H4 (cell line): ENCODE data around the gene GJB4. TPM values are rescaled to one million over a fixed set of nuclear protein-coding genes. Genes with fewer than 3 reads are reported as not detected.

Experiments used
- DNase-seq: peaks from one replicate; pipeline ENCODE4 v3.0.0-alpha.2; 2015; ENCODE audit warnings: low spot score
- total RNA-seq: library from RNA; depleted of rRNA; stranded (reverse); fragments of >200 nt; shearing (Covaris generic); gene quantifications from 2 replicates; pipeline ENCODE4 v1.2.3, GENCODE V29; 2014

GJB4 gene
- total RNA-seq, 1 experiment from 2014 or later: not detected

GRCh38 chr1:34777519-34778321 is 18.2 kb downstream of the GJB4 start:
- no peak for DNase-seq

- no peak for DNase-seq
Observed at GRCh38 chr1:34778381-34778780, 18.8 kb downstream of the GJB4 start.

GRCh38 chr1:34779005-34779404 is 19.5 kb downstream of the GJB4 start:
- no peak for DNase-seq

- no peak for DNase-seq
Observed at GRCh38 chr1:34779526-34779925, 20.0 kb downstream of the GJB4 start.

GRCh38 chr1:34779962-34780361 is 20.4 kb downstream of the GJB4 start:
- DNase-seq: no peak

GRCh38 chr1:34780528-34780927 is 21.0 kb downstream of the GJB4 start:
- DNase-seq: no peak

GRCh38 chr1:34781071-34781843 is 21.7 kb downstream of the GJB4 start, which contains the start of gene GJB3:
Gene GJB3, plus strand, starts transcription at chr1:34781214. Its CDS starts 3,549 bp downstream, at chr1:34784763.
- DNase-seq: no peak

GRCh38 chr1:34781844-34782391 is 22.4 kb downstream of the GJB4 start:
- DNase-seq: no peak

GRCh38 chr1:34784751-34785221 is 25.2 kb downstream of the GJB4 start:
- DNase-seq: no peak

GRCh38 chr1:34785231-34785874 is 25.8 kb downstream of the GJB4 start:
- no peak for DNase-seq

GRCh38 chr1:34785875-34786470 is 26.4 kb downstream of the GJB4 start:
- no peak for DNase-seq

GRCh38 chr1:34786521-34787325 is 27.2 kb downstream of the GJB4 start:
- peak; percentile 67 for DNase-seq

GRCh38 chr1:34787461-34788420 is 28.2 kb downstream of the GJB4 start:
- DNase-seq: no peak

GRCh38 chr1:34790985-34791384 is 31.4 kb downstream of the GJB4 start:
- no peak for DNase-seq

- DNase-seq: no peak
Observed at GRCh38 chr1:34792424-34792823, 32.9 kb downstream of the GJB4 start.

- no peak for DNase-seq
Observed at GRCh38 chr1:34792868-34793727, 33.6 kb downstream of the GJB4 start, which contains the start of gene GJA4. Gene GJA4, plus strand, starts transcription at chr1:34792999. Its CDS starts 1,215 bp downstream, at chr1:34794214.

- DNase-seq: no peak
Observed at GRCh38 chr1:34794001-34794789, 34.7 kb downstream of the GJB4 start.

GRCh38 chr1:34794790-34795180 is 35.2 kb downstream of the GJB4 start:
- DNase-seq: no peak
